K562 (cell line): ENCODE data around the gene RHBDD1. TPM values are rescaled to one million over a fixed set of nuclear protein-coding genes. Genes with fewer than 3 reads are reported as not detected.

Source experiments
- MAZ ChIP-seq, 2 experiments: fragments of 450-650 bp in 1 of 2; sonication (generic) in 1 of 2; formaldehyde crosslinking; IDR thresholded peaks in 1 of 2; conservative IDR thresholded peaks in 1 of 2; 2 replicates each; pipeline versions ENCODE4 v1.4.0 to v1.5.0; 2020; ENCODE audit warnings: mild to moderate bottlenecking in 1 of 2, missing genetic modification reagents in 1 of 2
- ZBTB40 ChIP-seq, 2 experiments: fragments of 450-650 bp in 1 of 2; sonication (generic) in 1 of 2; formaldehyde crosslinking in 1 of 2; IDR thresholded peaks; 2 replicates each; pipeline versions ENCODE4 v1.7.1 to v1.9.0; 2016 to 2022; ENCODE audit warnings: inconsistent platforms in 1 of 2, mild to moderate bottlenecking in 1 of 2, missing genetic modification reagents in 1 of 2
- ZFP30 ChIP-seq: fragments of 250-450 bp; sonication (Bioruptor Pico); IDR thresholded peaks from 2 replicates; pipeline ENCODE4 v1.8.0; 2022; ENCODE audit warnings: moderate library complexity, mild to moderate bottlenecking, inconsistent platforms, borderline replicate concordance
- polyA plus RNA-seq, 8 experiments: library from polyadenylated mRNA; depleted of rRNA in 4 of 8; stranded (reverse) in 5 of 8; unstranded in 3 of 8; fragments of >200 nt; fragmentation: Nextera tagmentation in 2 of 8; fragmentation: Illumina TruSeq in 1 of 8; extraction: Ambion mirVana in 2 of 8; extraction: Trizol in 1 of 8; gene quantifications; 2 replicates each; pipeline versions ENCODE4 v1.2.1 to v1.2.3, GENCODE V29; 2011 to 2014; ENCODE audit warnings: inconsistent platforms in 1 of 8, missing spikeins in 1 of 8
- total RNA-seq, 7 experiments: library from RNA; depleted of rRNA in 6 of 7; stranded (reverse); fragments of >200 nt in 6 of 7; fragmentation: Illumina TruSeq in 2 of 7; extraction: Trizol in 2 of 7; gene quantifications; 2 replicates each; pipeline versions ENCODE4 v1.2.1 to v1.2.3, GENCODE V29; 2011 to 2021; ENCODE audit warnings: low replicate concordance in 1 of 7

RHBDD1 gene
- total and polyA plus RNA-seq, 9 of the 15 experiments (the other 6 are each of a cell fraction or from before 2014, with no cell fraction given), result 4.8 to 34.8 (median 15.6) TPM

- TF ChIP-seq ZBTB40 (IDR thresholded peaks at IDR 0.05) (no peak), ZBTB40 (CRISPR knock-in tag; IDR thresholded peaks at IDR 0.05) (no peak), MAZ (CRISPR knock-in tag; conservative IDR thresholded peaks at IDR 0.05 in 1 of 2, IDR thresholded peaks at IDR 0.05 in 1 of 2) (no peak), ZFP30 (CRISPR knock-in tag) (no peak)
These were observed 67.3 kb downstream of the RHBDD1 start (continued) for GRCh38 chr2:226903179-226903578.
